HCT116 (cell line): Measurements from ENCODE around the gene BSG.

ENCODE experiments used
- CEBPB ChIP-seq: IDR thresholded peaks from 2 replicates; pipeline ENCODE4 v1.6.1; 2012; ENCODE audit warnings: low read depth
- EZH2 ChIP-seq: fragments of 200-600 bp; sonication (generic); IDR thresholded peaks from 2 replicates; pipeline ENCODE4 v1.6.1; 2017; ENCODE audit warnings: antibody characterized with exemption, mixed run types
- EZH2phosphoT487 ChIP-seq: fragments of 200-600 bp; IDR thresholded peaks from 2 replicates; pipeline ENCODE4 v1.6.1; 2018; ENCODE audit warnings: antibody characterized with exemption, borderline replicate concordance
- FOSL1 ChIP-seq: IDR thresholded peaks from 2 replicates; pipeline ENCODE4 v1.6.1; 2012; ENCODE audit warnings: low read depth
- POLR2A ChIP-seq: IDR thresholded peaks from 2 replicates; pipeline ENCODE4 v1.7.0; 2011; ENCODE audit warnings: borderline replicate concordance; ENCODE audit not compliant: insufficient read depth, insufficient read length; ENCODE audit errors: extremely low read depth
- POLR2AphosphoS5 ChIP-seq: IDR thresholded peaks from 2 replicates; pipeline ENCODE4 v1.6.1; 2011; ENCODE audit warnings: mild to moderate bottlenecking, low read depth, low read length, moderate library complexity
- ZNF274 ChIP-seq: fragments of 200-500 bp; sonication (Bioruptor generic); IDR thresholded peaks from 2 replicates; pipeline ENCODE4 v1.6.1; 2014; ENCODE audit warnings: mild to moderate bottlenecking, low read depth, low read length, inconsistent platforms
- TF ChIP-seq, protein P1 (sequence below), 3 experiments: fragments of 200-600 bp in 1 of 3; sonication (generic) in 1 of 3; IDR thresholded peaks in 2 of 3; conservative IDR thresholded peaks in 1 of 3; 2 replicates each; pipeline ENCODE4 v1.5.1; 2012 to 2017; ENCODE audit warnings: low read depth in 2 of 3, low read length in 2 of 3, antibody characterized with exemption in 1 of 3, borderline replicate concordance in 1 of 3, control low read depth in 1 of 3, mild to moderate bottlenecking in 1 of 3, mixed read lengths in 1 of 3, mixed run types in 1 of 3, moderate library complexity in 1 of 3; ENCODE audit not compliant: insufficient read depth in 1 of 3

GRCh38 chr19:590750-591098 lies 18.3 kb downstream of the BSG start:
- no peak for TF ChIP-seq CEBPB
- no peak for TF ChIP-seq POLR2AphosphoS5
- TF ChIP-seq, protein P1, sequence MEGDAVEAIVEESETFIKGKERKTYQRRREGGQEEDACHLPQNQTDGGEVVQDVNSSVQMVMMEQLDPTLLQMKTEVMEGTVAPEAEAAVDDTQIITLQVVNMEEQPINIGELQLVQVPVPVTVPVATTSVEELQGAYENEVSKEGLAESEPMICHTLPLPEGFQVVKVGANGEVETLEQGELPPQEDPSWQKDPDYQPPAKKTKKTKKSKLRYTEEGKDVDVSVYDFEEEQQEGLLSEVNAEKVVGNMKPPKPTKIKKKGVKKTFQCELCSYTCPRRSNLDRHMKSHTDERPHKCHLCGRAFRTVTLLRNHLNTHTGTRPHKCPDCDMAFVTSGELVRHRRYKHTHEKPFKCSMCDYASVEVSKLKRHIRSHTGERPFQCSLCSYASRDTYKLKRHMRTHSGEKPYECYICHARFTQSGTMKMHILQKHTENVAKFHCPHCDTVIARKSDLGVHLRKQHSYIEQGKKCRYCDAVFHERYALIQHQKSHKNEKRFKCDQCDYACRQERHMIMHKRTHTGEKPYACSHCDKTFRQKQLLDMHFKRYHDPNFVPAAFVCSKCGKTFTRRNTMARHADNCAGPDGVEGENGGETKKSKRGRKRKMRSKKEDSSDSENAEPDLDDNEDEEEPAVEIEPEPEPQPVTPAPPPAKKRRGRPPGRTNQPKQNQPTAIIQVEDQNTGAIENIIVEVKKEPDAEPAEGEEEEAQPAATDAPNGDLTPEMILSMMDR (IDR thresholded peaks at IDR 0.05 in 2 of 3, conservative IDR thresholded peaks at IDR 0.05 in 1 of 3; ENCODE audit: borderline replicate concordance in 1 of 3, insufficient read depth in 1 of 3, low read depth in 2 of 3, low read length in 2 of 3): no peak
- TF ChIP-seq FOSL1: no peak
- TF ChIP-seq POLR2A: no peak
- no peak for TF ChIP-seq ZNF274
- no peak for TF ChIP-seq EZH2
- TF ChIP-seq EZH2phosphoT487: no peak
